Measurements from ENCODE around the gene EPS15.
"Not testable (repeated sequence)": the region's sequence is repeated elsewhere in the genome, so short reads cannot be mapped to it uniquely, and the experiment has no call there.

The EPS15 gene

DNA sequence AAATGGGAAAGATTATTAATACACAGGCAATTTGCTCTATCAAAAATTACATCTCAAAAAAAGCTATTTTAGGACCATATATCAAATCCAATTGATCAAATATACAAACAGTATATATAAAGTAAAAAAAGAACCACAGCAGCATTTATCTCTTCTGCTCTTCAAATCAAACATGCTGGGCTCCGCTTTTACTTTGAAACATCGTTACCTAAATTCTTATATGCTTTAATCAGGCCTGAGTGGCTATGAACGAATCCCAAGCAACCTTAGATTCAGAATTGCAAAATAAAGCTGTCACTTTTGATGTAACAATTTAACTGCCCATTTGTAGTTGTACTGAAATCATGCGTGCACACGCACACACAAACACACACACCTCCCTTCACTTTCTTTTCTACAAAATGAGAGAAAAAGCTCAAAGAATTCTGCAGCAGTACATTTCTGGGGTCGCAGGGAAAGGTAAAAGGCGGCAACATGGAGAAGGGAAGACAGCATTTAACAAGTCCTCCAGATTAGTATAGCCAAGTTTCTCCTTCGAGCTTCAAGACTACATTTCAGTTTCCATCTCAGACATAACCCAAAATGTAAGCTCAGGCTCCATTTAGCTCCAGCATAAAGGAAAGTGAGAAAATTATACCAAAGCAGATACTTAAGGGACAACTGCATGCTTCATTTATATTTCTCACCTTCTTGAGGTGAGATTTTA, 96.5 kb downstream of the EPS15 start:
- DNase-seq = peak; percentile 21

DNA sequence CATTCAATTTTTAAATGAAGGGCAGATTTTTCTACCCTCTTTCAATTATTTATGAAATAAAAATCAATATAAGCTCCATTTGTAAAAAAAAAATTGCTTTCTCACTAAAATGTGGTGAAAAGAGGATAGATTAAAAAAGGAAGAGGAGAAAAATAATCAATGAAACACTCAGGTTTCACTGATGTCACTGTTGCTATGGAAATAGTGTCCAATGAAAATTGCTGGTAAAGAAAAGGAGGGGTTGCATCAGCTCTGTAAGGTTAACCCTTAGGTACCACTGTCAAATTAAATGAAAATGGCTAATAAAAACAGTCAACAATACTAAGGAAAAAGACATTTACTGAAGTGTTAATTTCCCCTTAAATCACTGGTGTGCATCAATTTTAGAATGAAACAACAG, 97.1 kb downstream of the EPS15 start:
- DNase-seq = peak; percentile 52

DNA sequence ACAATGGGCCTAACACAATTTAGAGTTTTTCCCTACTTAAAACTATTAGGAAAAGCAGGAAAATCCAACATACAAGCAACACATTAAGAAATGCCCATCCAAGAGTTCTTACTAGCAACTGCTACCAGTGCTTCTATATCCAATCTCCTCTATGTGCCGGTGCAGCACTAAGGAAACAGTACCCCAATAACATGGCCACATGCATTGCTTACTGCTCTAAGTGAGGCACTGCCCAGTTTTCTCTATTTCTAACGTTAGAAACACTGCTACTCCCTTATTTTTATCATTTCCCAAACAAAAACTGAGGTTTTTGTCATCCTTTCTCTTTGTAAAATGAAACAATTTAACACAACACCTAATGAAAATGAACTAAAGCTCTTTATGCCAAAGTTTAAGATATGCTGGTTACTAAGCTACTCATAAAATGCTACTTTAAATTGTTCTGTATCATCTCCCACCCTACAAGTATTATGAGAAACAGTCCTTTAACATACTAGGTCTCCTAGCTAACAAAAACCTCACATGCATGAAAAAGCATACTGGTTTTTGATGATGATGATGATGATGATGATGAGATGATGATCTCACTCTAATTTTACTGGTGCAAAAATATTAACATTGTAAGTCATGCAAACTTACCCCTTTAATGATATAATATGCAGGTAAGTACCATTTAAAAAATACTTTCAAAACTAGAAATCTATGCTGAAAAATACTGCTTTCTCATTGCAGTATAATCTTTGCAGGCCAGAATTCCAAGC, 98.0 kb downstream of the EPS15 start:
- DNase-seq = peak; percentile 9

DNA sequence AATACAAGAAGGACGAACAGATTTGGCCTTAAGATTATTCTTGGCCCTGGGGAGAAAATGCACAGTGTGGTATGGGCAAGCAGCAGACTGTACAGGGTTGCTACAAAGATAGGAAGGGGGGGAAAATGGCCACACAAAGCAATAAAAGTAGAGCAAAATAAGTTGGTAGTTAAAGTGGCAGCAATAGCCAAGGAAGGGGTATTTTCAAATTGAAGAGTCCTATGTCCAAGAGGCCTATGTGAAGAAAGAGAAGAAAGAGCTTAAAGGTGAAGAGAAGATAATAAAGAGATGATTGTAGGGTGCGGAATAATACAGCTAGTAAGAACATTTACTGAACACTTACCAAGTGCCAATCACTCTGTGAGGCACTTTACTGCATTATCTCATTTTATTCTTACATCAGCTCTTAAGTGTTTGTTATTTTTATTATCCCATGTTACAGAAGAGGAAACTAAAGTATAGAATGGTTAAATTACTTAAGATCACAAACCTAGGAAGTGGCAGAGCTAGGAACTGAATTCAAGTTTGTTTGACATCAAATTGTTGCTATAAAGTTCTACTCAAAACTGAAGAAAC, 100.6 kb downstream of the EPS15 start:
- DNase-seq = no peak

DNA sequence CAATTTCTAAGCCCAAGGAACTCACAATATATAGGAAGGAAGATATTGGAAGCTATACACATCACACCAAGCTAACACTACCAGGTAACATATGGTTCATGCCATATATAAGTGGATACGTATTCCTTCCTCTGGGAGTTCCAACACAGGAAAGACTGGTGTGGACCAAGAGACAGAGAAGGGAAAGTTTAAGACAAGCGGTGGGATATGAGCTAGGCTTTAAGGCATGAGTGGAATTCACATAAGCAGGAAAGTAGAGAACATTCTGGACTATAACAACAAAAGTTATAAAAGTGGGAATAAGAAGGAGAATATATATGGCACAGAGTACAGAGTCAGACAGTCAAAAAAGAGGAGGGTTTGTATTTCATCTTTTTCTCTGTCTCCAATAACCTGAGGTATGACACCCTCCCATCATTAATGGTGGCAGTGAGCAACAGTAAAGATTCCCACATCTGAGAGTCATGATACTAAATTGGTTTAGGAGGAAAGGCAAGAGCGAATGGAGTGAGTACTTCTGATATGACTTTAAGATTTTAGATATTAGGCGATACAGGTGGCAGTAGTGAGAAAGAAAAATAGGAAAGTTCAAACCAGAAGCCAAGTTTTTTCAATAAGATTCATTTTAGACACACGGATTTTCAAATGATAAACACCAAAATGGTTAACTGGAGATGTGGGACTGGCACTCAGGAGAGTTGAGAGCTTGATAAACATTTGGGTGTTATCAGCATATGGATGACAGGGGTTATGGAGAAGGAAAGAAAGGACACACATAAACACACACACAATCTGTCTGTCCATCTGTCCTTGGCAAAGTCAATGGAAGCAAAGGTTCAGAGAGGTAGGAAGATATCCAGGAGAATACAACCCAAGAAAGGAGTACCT, 101.3 kb downstream of the EPS15 start:
- DNase-seq = no peak

DNA sequence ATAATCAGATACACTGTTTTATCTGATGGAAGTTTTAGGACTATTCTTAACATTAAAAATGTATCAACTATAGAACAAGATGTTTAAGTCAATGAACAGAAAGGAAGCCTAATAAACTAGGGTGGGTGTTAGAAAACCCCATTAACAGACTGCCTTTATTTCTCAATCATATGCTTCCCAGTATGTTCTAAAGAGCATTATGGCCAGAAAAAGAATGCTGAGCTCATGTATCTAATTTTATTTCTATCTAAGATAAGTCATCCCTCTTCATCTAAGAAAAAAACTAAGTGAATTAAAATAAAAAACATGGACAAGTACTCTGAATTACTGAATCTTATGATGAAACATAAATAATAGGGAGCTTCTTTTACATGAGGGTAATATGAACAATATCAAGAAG, 102.2 kb downstream of the EPS15 start:
- no peak for DNase-seq

DNA sequence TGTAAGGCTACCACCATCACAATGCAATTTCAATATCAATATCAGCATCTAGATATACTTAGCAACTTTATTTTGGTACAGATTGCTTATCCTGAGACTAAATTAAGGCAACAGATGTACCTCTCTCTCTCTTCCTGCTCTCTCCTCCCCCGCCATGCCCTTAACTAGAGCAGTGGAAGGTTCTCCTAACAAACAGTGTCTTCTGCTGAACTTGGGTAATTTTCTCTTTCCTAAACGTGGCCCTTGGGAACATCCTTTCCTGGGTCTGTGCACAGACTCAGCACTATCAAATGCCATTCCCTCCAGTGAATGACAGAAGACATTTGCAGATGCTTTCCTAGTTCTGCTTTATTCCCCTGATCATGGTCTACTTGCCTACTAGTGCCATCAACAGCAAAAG, 103.1 kb downstream of the EPS15 start:
- DNase-seq = no peak

DNA sequence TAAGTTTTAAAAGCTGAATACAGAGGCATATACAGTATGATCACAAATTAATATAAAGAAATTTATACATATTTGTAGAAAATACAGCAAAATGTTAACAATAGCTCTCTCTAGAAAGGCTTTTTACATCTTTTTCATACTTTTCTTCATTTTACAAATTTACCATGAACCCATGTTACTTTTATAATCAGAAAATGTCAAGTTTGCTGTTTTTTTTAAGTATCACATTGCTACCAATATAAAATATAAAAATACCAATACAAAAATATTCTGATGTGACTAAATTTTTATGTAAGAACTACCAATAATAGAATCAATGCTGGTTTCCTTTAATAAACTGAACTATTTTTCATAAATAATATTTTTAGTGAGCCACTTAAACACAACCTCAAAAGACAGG, 104.3 kb downstream of the EPS15 start:
- DNase-seq = no peak

DNA sequence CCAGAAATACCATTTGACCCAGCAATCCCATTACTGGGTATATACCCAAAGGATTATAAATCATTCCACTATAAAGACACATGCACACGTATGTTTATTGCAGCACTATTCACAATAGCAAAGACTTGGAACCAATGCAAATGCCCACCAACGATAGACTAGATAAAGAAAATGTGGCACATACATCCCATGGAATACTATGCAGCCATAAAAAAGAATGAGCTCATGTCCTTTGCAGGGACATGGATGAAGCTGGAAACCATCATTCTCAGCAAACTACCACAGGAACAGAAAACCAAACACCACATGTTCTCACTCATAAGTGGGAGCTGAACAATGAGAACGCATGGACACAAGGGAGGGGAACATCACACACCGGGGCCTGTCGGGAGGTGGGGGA, 107.2 kb downstream of the EPS15 start:
- DNase-seq = not testable (repeated sequence)

DNA sequence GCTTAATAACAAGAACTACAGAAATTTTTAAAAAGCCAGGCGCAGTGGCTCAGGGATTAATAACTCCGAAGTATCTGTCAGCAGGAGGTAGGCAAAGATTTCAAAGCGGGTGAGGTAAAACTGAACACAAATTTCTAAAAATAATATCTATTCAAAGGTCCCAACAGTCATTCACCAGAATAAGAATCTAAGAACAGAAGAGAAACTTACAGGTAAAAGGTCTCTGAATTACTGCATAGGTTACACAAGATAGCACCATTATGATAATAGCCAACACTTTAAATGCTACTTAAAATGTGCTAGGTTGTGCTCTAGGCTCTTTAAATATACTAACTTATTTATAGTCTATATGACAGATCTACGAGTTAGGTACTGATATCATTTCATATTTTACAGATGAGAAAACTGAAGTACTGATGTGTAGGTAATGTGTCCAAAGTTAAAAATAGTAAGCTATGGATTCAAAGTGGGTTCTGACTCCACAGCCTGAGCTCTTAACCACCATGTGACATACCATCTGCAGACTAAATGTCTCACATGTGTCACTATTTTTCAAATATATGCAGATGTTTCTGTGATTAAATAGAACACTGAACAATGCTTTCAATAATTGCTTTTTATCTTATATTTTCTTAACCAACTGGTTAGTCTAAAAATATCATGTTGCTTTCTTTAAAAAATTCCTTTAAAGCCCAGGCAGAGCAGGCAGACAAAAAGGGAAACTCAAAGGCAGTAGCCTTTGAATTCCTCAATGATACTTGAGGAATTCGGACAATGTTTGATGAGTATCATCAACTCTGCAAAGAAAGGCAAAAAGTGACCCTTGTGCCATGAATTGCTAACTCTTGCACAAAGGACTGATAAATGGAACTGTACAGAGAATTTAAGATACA, 108.3 kb downstream of the EPS15 start:
- DNase-seq = no peak

DNA sequence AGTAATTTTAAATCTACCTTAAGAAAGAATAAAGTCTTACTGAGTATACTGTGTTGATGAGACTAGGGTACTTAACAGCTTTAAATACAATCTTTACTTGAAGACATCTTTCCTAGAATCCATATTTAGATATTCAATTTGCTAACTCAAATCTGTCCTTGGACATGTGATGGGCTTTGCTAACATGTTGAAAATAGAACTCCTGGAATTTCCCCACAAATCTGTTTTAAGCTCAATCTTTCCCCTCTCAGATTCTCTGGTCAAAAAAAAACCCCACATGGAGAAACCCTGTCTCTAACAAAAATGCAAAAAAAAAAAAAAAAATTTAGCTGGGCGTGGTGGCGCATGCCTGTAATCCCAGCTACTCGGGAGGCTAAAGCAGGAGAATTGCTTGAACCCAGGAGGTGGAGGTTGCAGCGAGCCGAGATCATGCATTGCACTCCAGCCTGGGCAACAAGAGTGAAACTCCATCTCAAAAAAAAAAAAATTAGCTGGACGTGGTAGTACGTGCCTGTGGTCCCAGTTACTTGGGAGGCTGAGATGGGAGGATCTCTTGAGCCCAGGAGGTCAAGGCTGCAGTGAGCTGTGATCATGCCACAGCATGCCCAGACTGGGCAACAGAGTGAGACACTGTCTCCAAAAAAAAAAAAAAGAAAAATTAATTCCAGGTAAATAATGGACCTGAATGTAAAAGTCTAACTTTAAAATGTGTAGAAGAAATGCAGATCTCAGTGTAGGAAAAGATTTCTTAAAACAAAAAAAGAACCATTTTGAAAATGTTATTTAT, 109.1 kb downstream of the EPS15 start:
- not testable (repeated sequence) for DNase-seq

DNA sequence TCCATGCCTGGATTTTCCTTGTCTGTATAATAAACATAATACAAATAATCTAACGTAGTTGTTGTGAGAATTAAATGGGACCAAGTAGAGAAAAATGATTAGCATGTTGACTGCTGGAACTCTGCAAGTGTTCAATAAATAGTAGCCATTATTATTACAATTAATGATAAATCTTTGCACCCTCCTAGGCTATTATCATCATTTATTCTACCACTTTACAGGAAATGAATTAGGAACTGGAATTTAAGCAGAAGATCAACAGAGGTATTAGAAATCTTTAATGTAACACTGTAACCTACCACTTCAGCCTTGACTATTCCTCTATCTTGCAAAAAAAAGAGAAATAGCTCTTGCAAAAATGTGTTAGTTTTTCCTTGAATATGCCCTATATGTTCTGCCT, 126.8 kb downstream of the EPS15 start:
- DNase-seq = no peak

DNA sequence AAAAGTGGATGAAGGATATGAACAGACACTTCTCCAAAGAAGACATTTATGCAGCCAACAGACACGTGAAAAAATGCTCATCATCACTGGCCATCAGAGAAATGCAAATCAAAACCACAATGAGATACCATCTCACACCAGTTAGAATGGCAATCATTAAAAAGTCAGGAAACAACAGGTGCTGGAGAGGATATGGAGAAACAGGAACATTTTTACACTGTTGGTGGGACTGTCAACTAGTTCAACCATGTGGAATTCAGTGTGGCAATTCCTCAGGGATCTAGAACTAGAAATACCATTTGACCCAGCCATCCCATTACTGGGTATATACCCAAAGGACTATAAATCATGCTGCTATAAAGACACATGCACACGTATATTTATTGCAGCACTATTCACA, 128.4 kb downstream of the EPS15 start:
- not testable (repeated sequence) for DNase-seq

DNA sequence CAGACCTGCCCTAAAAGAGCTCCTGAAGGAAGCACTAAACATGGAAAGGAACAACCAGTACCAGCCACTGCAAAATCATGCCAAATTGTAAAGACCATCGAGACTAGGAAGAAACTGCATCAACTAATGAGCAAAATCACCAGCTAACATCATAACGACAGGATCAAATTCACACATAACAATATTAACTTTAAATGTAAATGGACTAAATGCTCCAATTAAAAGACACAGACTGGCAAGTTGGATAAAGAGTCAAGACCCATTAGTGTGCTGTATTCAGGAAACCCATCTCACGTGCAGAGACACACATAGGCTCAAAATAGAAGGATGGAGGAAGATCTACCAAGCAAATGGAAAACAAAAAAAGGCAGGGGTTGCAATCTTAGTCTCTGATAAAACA, 131.8 kb downstream of the EPS15 start:
- not testable (repeated sequence) for DNase-seq

DNA sequence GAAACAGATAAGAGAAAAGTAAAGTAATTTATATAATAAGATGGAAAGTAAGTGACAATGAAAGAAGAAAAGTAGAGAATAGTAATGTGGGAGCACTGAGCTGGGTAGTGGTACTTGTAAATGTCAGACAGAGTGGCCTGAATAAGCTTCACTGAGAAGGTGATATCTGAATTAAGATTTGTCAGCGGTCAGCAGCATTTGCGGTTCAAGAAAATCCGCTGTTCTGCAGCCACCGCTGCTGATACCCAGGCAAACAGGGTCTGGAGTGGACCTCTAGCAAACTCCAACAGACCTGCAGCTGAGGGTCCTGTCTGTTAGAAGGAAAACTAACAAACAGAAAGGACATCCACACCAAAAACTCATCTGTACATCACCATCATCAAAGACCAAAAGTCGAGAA, 132.8 kb downstream of the EPS15 start:
- DNase-seq = not testable (repeated sequence)

DNA sequence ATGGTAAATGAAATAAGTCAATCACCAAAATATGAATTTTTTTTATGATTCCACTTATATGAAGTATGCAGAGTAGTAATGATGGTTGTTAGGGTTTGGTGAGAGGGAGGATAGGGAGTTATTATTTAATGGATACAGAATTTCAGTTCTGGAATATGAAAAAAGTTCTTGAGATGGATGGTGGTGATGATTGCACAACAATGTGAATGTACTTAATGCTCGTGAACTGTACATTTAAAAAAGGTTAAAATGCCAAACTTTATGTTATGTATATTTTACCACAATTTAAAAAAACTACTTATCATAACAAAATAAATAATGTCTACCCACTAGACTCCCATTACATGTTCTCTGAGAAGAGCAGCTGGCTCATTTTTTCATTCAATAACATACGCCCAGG, 133.3 kb downstream of the EPS15 start:
- DNase-seq = no peak

DNA sequence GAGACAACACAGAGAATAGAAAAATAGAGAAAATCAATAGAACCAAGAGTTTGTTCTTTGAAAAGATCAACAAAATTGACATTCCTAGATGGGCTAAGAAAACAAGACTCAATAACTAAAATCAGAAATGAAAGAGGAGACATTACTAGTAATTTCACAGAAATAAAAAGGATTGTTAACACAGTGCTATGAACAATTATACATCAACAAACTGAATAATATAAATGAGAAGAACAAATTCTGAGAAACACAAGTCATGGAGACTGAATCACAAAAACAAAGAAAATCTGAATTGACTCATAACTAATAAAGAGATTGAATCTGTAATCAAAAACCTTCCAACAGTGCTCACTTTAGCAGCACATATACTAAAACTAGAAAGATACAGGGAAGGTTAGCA, 137.1 kb downstream of the EPS15 start:
- DNase-seq = no peak

DNA sequence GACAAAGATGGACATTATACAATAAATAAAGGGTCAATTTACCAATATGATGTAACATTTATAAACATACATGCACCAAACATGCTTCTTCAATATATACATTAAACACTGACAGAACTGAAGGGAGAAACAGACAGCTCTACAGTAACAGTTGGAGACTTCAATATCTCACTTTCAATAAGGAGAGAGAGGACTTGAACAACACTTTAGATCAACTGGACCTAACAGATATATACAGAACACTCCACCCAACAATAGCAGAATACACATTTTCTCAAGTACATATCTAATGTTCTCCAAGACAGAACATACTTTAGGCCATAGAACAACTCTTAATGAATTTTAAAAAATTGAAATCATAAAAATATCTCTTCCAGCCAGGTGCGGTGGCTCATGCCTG, 138.1 kb downstream of the EPS15 start:
- DNase-seq = no peak

DNA sequence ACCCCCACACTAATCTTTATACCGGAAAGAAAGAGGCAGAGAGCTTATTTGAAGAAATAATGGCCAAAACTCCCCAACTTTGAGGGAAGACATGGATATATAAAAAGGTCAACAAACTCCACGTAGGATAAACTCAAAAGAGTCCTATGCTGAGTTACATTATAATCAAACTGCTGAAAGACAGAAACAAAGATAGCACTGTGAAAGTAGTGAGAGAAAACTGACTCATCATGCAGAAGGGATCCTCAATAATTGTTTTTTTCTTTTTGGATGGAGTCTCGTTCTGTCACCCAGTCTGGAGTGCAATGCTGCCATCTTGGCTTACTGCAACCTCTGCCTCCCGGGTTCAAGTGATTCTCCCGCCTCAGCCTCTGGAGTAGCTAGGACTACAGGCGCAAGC, 140.2 kb downstream of the EPS15 start:
- no peak for DNase-seq

DNA sequence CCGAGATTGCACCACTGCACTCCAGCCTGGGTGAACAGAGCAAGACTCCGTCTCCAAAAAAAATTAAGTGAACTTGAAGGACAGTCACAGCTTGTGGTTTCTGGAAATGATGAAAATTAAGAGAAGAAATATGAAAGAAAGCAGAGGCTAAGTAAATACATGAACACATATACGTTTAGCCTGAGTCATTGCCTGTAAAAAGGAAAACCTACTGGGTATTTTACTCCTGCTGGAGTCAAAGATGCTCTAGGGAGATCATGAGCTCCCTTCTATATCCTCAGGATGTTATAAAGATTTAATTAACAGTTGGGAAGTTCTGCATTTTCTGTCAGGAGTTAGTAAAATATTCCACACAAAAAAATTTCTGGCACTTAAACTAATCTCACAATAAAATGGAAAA, 145.2 kb downstream of the EPS15 start:
- no peak for DNase-seq

DNA sequence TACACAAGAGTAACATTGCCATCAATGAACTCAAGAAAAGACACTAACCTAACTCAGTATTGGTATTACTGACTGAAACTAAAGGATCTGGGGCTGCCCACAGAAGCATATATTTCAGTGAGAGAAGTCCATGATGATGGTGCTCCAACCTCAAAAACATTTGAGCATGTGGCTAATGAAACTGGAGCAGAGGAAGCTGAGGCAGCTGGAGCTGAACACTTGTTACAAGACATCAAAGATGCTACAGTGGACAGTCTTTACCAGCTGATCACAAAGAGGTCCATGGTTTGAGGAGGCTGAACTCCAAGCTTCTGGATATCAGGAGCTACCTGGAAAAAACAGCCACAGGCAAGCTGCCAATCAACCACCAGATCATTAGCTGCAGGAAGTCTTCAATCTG, 146.5 kb downstream of the EPS15 start:
- no peak for DNase-seq

Data from retina (tissue), 1 donor.